Measurements from ENCODE around the gene CEP164. TPM values are rescaled to one million over a fixed set of nuclear protein-coding genes. Genes with fewer than 3 reads are reported as not detected.

The CEP164 gene
- total and polyA plus RNA-seq, 9 of the 15 experiments (the other 6 are each of a cell fraction or from before 2014, with no cell fraction given) = 2.1 to 16.5 (median 10.4) TPM

DNA sequence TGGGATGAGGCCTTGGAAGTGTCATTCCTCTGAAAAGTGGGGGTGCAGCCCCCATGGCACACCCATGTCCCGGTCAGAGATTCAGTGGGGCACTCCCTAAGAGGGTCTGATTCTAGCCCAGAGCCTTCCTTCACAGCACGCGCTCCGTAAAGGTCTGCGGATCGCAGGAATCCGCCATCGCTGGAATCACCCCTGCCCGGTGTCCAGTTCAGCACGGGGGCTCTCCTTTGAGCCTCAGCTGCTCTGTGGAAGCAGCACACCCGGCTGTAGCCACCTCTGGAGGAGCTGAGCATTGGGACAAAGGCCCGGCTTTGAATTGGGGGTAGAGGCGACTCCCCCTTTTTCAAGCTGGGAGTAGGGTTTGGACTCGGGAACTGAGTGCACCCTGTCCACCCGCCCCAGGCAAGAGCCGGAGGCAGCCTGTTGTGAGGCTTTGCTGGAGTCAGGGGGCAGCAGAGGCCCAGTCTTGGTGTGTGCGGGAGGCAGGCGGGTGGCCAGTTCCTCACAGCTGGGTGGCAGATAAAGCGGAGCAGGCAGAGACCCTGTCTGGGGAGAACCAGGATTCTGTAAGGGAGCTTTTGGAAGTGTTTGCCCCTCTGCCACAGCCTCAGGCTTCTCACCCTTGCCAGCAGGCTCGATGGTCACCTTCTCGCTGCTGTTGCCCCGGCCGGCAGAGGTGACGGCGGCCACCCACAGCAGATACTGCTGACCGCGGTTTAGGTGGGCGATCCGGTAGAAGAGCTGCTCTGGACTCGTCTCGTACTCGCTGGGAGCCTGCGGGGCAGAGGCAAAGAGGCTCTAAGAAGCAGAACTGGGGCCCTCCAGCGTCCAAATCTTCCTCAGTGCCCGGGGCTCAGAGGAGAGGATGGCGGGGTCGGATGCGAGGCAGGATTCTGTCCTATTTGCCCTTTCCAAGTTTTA lies 115.9 kb downstream of the CEP164 start (continued):
- TF ChIP-seq CBX3 (IDR thresholded peaks at IDR 0.05; ENCODE audit: borderline replicate concordance in 1 of 2, low read length in 2 of 2) (no peak), ZNF41 (CRISPR knock-in tag; conservative IDR thresholded peaks at IDR 0.05) (no peak), SPI1 (IDR thresholded peaks at IDR 0.05; ENCODE audit: borderline replicate concordance, low read depth, low read length) (peak; percentile 48; the same call in 1 of the 2 replicates), NFIC (IDR thresholded peaks at IDR 0.05) (0 out of 2 replicates have a peak, but pooled peaks have one; percentile 28), RAD21 (CRISPR knock-in tag; conservative IDR thresholded peaks at IDR 0.05 in 1 of 2, IDR thresholded peaks at IDR 0.05 in 1 of 2) (peak; percentile 74 to 87), BDP1 (IDR thresholded peaks at IDR 0.05; ENCODE audit: insufficient read depth, insufficient read length) (no peak), ZNF408 (CRISPR knock-in tag; IDR thresholded peaks at IDR 0.05; ENCODE audit: low read depth) (no peak), WHSC1 (IDR thresholded peaks at IDR 0.05; ENCODE audit: low read length) (no peak), ZNF165 (CRISPR knock-in tag; IDR thresholded peaks at IDR 0.05; ENCODE audit: borderline replicate concordance) (no peak), MTA3 (IDR thresholded peaks at IDR 0.05; ENCODE audit: borderline replicate concordance) (no peak), POLR3A (IDR thresholded peaks at IDR 0.05; ENCODE audit: borderline replicate concordance, extremely low read depth, insufficient read depth, insufficient read length) (no peak), FOXM1 (IDR thresholded peaks at IDR 0.05; ENCODE audit: low read depth) (no peak), FOXM1 (CRISPR knock-in tag; IDR thresholded peaks at IDR 0.05; ENCODE audit: low read depth) (no peak), ZKSCAN3 (CRISPR knock-in tag; IDR thresholded peaks at IDR 0.05) (no peak), ZFPM2 (CRISPR knock-in tag; IDR thresholded peaks at IDR 0.05) (no peak)
- TF ChIP-seq, protein P1, sequence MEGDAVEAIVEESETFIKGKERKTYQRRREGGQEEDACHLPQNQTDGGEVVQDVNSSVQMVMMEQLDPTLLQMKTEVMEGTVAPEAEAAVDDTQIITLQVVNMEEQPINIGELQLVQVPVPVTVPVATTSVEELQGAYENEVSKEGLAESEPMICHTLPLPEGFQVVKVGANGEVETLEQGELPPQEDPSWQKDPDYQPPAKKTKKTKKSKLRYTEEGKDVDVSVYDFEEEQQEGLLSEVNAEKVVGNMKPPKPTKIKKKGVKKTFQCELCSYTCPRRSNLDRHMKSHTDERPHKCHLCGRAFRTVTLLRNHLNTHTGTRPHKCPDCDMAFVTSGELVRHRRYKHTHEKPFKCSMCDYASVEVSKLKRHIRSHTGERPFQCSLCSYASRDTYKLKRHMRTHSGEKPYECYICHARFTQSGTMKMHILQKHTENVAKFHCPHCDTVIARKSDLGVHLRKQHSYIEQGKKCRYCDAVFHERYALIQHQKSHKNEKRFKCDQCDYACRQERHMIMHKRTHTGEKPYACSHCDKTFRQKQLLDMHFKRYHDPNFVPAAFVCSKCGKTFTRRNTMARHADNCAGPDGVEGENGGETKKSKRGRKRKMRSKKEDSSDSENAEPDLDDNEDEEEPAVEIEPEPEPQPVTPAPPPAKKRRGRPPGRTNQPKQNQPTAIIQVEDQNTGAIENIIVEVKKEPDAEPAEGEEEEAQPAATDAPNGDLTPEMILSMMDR (IDR thresholded peaks at IDR 0.05 in 2 of 3, conservative IDR thresholded peaks at IDR 0.05 in 1 of 3; ENCODE audit: insufficient read depth in 2 of 3, low read depth in 1 of 3, low read length in 3 of 3) = peak; percentile 74 to 80 (median 79)
- TF ChIP-seq, protein P2, sequence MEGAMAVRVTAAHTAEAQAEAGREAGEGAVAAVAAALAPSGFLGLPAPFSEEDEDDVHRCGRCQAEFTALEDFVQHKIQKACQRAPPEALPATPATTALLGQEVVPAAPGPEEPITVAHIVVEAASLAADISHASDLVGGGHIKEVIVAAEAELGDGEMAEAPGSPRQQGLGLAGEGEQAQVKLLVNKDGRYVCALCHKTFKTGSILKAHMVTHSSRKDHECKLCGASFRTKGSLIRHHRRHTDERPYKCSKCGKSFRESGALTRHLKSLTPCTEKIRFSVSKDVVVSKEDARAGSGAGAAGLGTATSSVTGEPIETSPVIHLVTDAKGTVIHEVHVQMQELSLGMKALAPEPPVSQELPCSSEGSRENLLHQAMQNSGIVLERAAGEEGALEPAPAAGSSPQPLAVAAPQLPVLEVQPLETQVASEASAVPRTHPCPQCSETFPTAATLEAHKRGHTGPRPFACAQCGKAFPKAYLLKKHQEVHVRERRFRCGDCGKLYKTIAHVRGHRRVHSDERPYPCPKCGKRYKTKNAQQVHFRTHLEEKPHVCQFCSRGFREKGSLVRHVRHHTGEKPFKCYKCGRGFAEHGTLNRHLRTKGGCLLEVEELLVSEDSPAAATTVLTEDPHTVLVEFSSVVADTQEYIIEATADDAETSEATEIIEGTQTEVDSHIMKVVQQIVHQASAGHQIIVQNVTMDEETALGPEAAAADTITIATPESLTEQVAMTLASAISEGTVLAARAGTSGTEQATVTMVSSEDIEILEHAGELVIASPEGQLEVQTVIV (CRISPR knock-in tag; IDR thresholded peaks at IDR 0.05; ENCODE audit: borderline replicate concordance) = no peak
- TF ChIP-seq, protein P3, sequence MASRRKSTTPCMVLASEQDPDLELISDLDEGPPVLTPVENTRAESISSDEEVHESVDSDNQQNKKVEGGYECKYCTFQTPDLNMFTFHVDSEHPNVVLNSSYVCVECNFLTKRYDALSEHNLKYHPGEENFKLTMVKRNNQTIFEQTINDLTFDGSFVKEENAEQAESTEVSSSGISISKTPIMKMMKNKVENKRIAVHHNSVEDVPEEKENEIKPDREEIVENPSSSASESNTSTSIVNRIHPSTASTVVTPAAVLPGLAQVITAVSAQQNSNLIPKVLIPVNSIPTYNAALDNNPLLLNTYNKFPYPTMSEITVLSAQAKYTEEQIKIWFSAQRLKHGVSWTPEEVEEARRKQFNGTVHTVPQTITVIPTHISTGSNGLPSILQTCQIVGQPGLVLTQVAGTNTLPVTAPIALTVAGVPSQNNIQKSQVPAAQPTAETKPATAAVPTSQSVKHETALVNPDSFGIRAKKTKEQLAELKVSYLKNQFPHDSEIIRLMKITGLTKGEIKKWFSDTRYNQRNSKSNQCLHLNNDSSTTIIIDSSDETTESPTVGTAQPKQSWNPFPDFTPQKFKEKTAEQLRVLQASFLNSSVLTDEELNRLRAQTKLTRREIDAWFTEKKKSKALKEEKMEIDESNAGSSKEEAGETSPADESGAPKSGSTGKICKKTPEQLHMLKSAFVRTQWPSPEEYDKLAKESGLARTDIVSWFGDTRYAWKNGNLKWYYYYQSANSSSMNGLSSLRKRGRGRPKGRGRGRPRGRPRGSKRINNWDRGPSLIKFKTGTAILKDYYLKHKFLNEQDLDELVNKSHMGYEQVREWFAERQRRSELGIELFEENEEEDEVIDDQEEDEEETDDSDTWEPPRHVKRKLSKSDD (conservative IDR thresholded peaks at IDR 0.05; ENCODE audit: low read length) = no peak
- TF ChIP-seq, protein P4, sequence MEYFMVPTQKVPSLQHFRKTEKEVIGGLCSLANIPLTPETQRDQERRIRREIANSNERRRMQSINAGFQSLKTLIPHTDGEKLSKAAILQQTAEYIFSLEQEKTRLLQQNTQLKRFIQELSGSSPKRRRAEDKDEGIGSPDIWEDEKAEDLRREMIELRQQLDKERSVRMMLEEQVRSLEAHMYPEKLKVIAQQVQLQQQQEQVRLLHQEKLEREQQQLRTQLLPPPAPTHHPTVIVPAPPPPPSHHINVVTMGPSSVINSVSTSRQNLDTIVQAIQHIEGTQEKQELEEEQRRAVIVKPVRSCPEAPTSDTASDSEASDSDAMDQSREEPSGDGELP (CRISPR knock-in tag; IDR thresholded peaks at IDR 0.05; ENCODE audit: borderline replicate concordance) = peak; percentile 94
